Activated CD4-positive, alpha-beta T cell treated with anti-CD3 and anti-CD28 coated beads for 36 hours (primary cell): Measurements from ENCODE around the gene KIAA0930. TPM values are rescaled to one million over a fixed set of nuclear protein-coding genes. Genes with fewer than 3 reads are reported as not detected.
A peak's percentile ranks its signal among the peaks of the same experiment; 100 is the strongest.

Experiments used
- ATAC-seq: fragments of 200-7000 bp; cut with Tn5 transposase; one replicate; pipeline ENCODE4 v1.10.0; 2021; ENCODE audit warnings: mild to moderate bottlenecking, moderate library complexity
- CTCF ChIA-PET: fragments of 350-600 bp; sonication (Branson Sonifier 250); formaldehyde crosslinking; loops from one replicate; lab custom pipeline; 2021; ENCODE audit warnings: antibody characterized with exemption; lab: Charles Lee
- POLR2A ChIA-PET: fragments of 350-600 bp; sonication (Branson Sonifier 250); formaldehyde crosslinking; loops from one replicate; lab custom pipeline; 2021; ENCODE audit warnings: antibody characterized with exemption, inconsistent platforms; lab: Charles Lee
- DNase-seq: peaks from one replicate; pipeline ENCODE4 v3.0.0-alpha.2; 2020
- H3K27ac Mint-ChIP-seq: one replicate; pipeline ENCODE4 v1.8.0; 2021; ENCODE audit warnings: mixed read lengths
- H3K27me3 Mint-ChIP-seq: one replicate; pipeline ENCODE4 v1.8.0; 2021; ENCODE audit warnings: mixed read lengths
- H3K36me3 Mint-ChIP-seq: one replicate; pipeline ENCODE4 v1.8.0; 2021; ENCODE audit warnings: low read depth, mixed read lengths
- H3K4me1 Mint-ChIP-seq: one replicate; pipeline ENCODE4 v1.8.0; 2021; ENCODE audit warnings: mixed read lengths
- H3K4me3 Mint-ChIP-seq: one replicate; pipeline ENCODE4 v1.8.0; 2021; ENCODE audit warnings: mild to moderate bottlenecking, moderate library complexity, mixed read lengths
- H3K9me3 Mint-ChIP-seq: one replicate; pipeline ENCODE4 v1.8.0; 2021; ENCODE audit warnings: low read depth, mixed read lengths
- intact Hi-C, 2 experiments: fragments of 100-400 bp; cut with DNase I in 1 of 2; cut with micrococcal nuclease in 1 of 2; formaldehyde crosslinking; loops; one replicate each; pipeline versions ENCODE4 v1.14.2 to v1.15.1; 2022 to 2024; cut with DNase I, micrococcal nuclease
- total RNA-seq, 2 experiments: library from RNA; stranded (reverse); gene quantifications; one replicate each; pipeline ENCODE4 v1.2.3, GENCODE V29; 2021

KIAA0930 gene
- total RNA-seq, 2 experiments from 2014 or later = 24.8 to 29.6 TPM

- intact Hi-C loops = loop anchor here (1.0 to 10.0 kb wide), 9 partner anchors 9 to 461 kb away; partner anchors contain the start of genes KIAA0930 (in 1 of the 2) and PRR5 (in 1 of the 2)
- ChIA-PET POLR2A (interaction anchor here (0.6 to 1.0 kb wide), 5 partner anchors 9 to 513 kb away, joined by 3 to 6 read pairs (median 3); no protein-coding TSS in a partner anchor), CTCF (interaction anchor here (0.6 to 4.4 kb wide), 10 partner anchors 10 to 1604 kb away, joined by 3 to 25 read pairs (median 3); no protein-coding TSS in a partner anchor)
- Mint-ChIP-seq H3K9me3 (no peaks in the 10 kb centered on the region), H3K36me3 (peaks cover 42% of the 10 kb centered on the region), H3K4me3 (peak within 1 kb of the TSS; percentile 99), H3K27me3 (no peaks in the 10 kb centered on the region), H3K4me1 (peaks cover 56% of the 10 kb centered on the region), H3K27ac (peak within 1 kb of the TSS; percentile 97)
- ATAC-seq (peak; percentile 89), DNase-seq (peak; percentile 98)
These were observed 77.0 kb downstream of the KIAA0930 start, which contains the start of gene NUP50 for GRCh38 chr22:45163451-45164269. Gene NUP50, plus strand, starts transcription at chr22:45163925. Its CDS starts 4,253 bp downstream, at chr22:45168178.

GRCh38 chr22:45163099-45163450, 77.6 kb downstream of the KIAA0930 start:
- Mint-ChIP-seq H3K27ac (peak overlapping the region; percentile 86), H3K4me3 (peak overlapping the region; percentile 99), H3K9me3 (no peaks in the 10 kb centered on the region), H3K36me3 (peaks cover 39% of the 10 kb centered on the region), H3K4me1 (peaks cover 51% of the 10 kb centered on the region), H3K27me3 (no peaks in the 10 kb centered on the region)
- intact Hi-C loops = loop anchor here (1.0 to 10.0 kb wide), 8 partner anchors 34 to 461 kb away; partner anchors contain the start of genes KIAA0930 (in 1 of the 2) and PRR5 (in 1 of the 2)
- POLR2A ChIA-PET = interaction anchor here (0.6 to 1.0 kb wide), 4 partner anchors 10 to 514 kb away, joined by 3 read pairs; no protein-coding TSS in a partner anchor
- DNase-seq = peak; percentile 48
- ATAC-seq = peak; percentile 23
- CTCF ChIA-PET = interaction anchor here (0.6 to 1.1 kb wide), 7 partner anchors 9 to 1605 kb away, joined by 3 to 4 read pairs (median 3); no protein-coding TSS in a partner anchor

GRCh38 chr22:45162531-45162930, 78.2 kb downstream of the KIAA0930 start:
- H3K27ac Mint-ChIP-seq = peak overlapping the region; percentile 86
- peaks cover 50% of the 10 kb centered on the region for H3K4me1 Mint-ChIP-seq
- no peaks in the 10 kb centered on the region for H3K27me3 Mint-ChIP-seq
- H3K4me3 Mint-ChIP-seq = peak overlapping the region; percentile 99
- H3K36me3 Mint-ChIP-seq = peaks cover 41% of the 10 kb centered on the region
- DNase-seq (no peak), ATAC-seq (no peak)
- ChIA-PET POLR2A (no interaction called here), CTCF (interaction anchor here (1.1 kb wide), 1 partner anchor 9 kb away, joined by 3 read pairs; no protein-coding TSS in a partner anchor)
- H3K9me3 Mint-ChIP-seq = no peaks in the 10 kb centered on the region
- intact Hi-C loops = loop anchor here (2.0 to 10.0 kb wide), 4 partner anchors 148 to 254 kb away; no protein-coding TSS in a partner anchor

GRCh38 chr22:45159652-45160462, 80.8 kb downstream of the KIAA0930 start:
- no peaks in the 10 kb centered on the region for H3K9me3 Mint-ChIP-seq
- CTCF ChIA-PET = interaction anchor here (0.7 to 1.3 kb wide), 2 partner anchors 12 to 17 kb away, joined by 3 read pairs; no protein-coding TSS in a partner anchor
- no peak overlapping the region for H3K4me3 Mint-ChIP-seq
- peaks cover 40% of the 10 kb centered on the region for H3K36me3 Mint-ChIP-seq
- intact Hi-C loops = loop anchor here in 1 of 2 experiments (10.0 kb wide), 1 partner anchor 155 kb away; no protein-coding TSS in a partner anchor
- H3K4me1 Mint-ChIP-seq = peaks cover 30% of the 10 kb centered on the region
- ATAC-seq (no peak), DNase-seq (no peak)
- no peaks in the 10 kb centered on the region for H3K27me3 Mint-ChIP-seq
- POLR2A ChIA-PET = no interaction called here
- peak overlapping the region; percentile 24 for H3K27ac Mint-ChIP-seq

GRCh38 chr22:45157907-45158306, 82.8 kb downstream of the KIAA0930 start:
- ATAC-seq = no peak
- DNase-seq = no peak
- no peak overlapping the region for H3K27ac Mint-ChIP-seq
- H3K4me1 Mint-ChIP-seq = peaks cover 32% of the 10 kb centered on the region
- ChIA-PET POLR2A (no interaction called here), CTCF (no interaction called here)
- H3K27me3 Mint-ChIP-seq = no peaks in the 10 kb centered on the region
- peaks cover 42% of the 10 kb centered on the region for H3K36me3 Mint-ChIP-seq
- H3K9me3 Mint-ChIP-seq = no peaks in the 10 kb centered on the region
- intact Hi-C loops = no loop called here
- no peak overlapping the region for H3K4me3 Mint-ChIP-seq

GRCh38 chr22:45155050-45155840, 85.4 kb downstream of the KIAA0930 start:
- intact Hi-C loops = no loop called here
- CTCF ChIA-PET = interaction anchor here (1.0 kb wide), 1 partner anchor 53 kb away, joined by 3 read pairs; no protein-coding TSS in a partner anchor

GRCh38 chr22:45154383-45154782, 86.3 kb downstream of the KIAA0930 start:
- no peaks in the 10 kb centered on the region for H3K9me3 Mint-ChIP-seq
- no peak overlapping the region for H3K27ac Mint-ChIP-seq
- peak; percentile 30 for ATAC-seq
- CTCF ChIA-PET = interaction anchor here (1.1 kb wide), 1 partner anchor 9 kb away, joined by 3 read pairs; the partner anchor contains the start of gene NUP50
- no peaks in the 10 kb centered on the region for H3K27me3 Mint-ChIP-seq
- DNase-seq = no peak
- H3K4me3 Mint-ChIP-seq = no peak overlapping the region
- peaks cover 44% of the 10 kb centered on the region for H3K36me3 Mint-ChIP-seq
- intact Hi-C loops = no loop called here
- POLR2A ChIA-PET = no interaction called here
- H3K4me1 Mint-ChIP-seq = peaks cover 6% of the 10 kb centered on the region

More at GRCh38 chr22:45155050-45155840, 85.4 kb downstream of the KIAA0930 start:
- no peak for ATAC-seq
- H3K4me3 Mint-ChIP-seq = no peak overlapping the region
- no peaks in the 10 kb centered on the region for H3K9me3 Mint-ChIP-seq
- no peak overlapping the region for H3K27ac Mint-ChIP-seq
- no peaks in the 10 kb centered on the region for H3K27me3 Mint-ChIP-seq
- H3K36me3 Mint-ChIP-seq = peaks cover 45% of the 10 kb centered on the region
- peaks cover 14% of the 10 kb centered on the region for H3K4me1 Mint-ChIP-seq
- DNase-seq = no peak
- POLR2A ChIA-PET = no interaction called here

GRCh38 chr22:45151503-45151902, 89.2 kb downstream of the KIAA0930 start:
- intact Hi-C loops = no loop called here
- H3K27ac Mint-ChIP-seq = no peak overlapping the region
- POLR2A ChIA-PET = no interaction called here
- no peak for ATAC-seq
- H3K4me3 Mint-ChIP-seq = no peak overlapping the region
- no peaks in the 10 kb centered on the region for H3K9me3 Mint-ChIP-seq
- peaks cover 6% of the 10 kb centered on the region for H3K4me1 Mint-ChIP-seq
- H3K36me3 Mint-ChIP-seq = peaks cover 29% of the 10 kb centered on the region
- H3K27me3 Mint-ChIP-seq = no peaks in the 10 kb centered on the region
- CTCF ChIA-PET = interaction anchor here (0.9 to 1.2 kb wide), 2 partner anchors 14 to 58 kb away, joined by 3 to 6 read pairs; no protein-coding TSS in a partner anchor
- no peak for DNase-seq

- DNase-seq (no peak), ATAC-seq (no peak)
- H3K9me3 Mint-ChIP-seq = no peaks in the 10 kb centered on the region
- ChIA-PET POLR2A (no interaction called here), CTCF (interaction anchor here (2.5 kb wide), 1 partner anchor 59 kb away, joined by 6 read pairs; no protein-coding TSS in a partner anchor)
- no peak overlapping the region for H3K27ac Mint-ChIP-seq
- intact Hi-C loops = no loop called here
- H3K27me3 Mint-ChIP-seq = no peaks in the 10 kb centered on the region
- peaks cover 23% of the 10 kb centered on the region for H3K36me3 Mint-ChIP-seq
- H3K4me1 Mint-ChIP-seq = peaks cover 6% of the 10 kb centered on the region
- H3K4me3 Mint-ChIP-seq = no peak overlapping the region
These were observed 90.6 kb downstream of the KIAA0930 start for GRCh38 chr22:45150139-45150538.

- no peak for ATAC-seq
- H3K36me3 Mint-ChIP-seq = peaks cover 21% of the 10 kb centered on the region
- POLR2A ChIA-PET = no interaction called here
These were observed 91.0 kb downstream of the KIAA0930 start for GRCh38 chr22:45149671-45150070.

More at GRCh38 chr22:45149671-45150070, 91.0 kb downstream of the KIAA0930 start:
- no peak for DNase-seq
- CTCF ChIA-PET = interaction anchor here (0.6 to 2.5 kb wide), 4 partner anchors 19 to 143 kb away, joined by 3 to 6 read pairs (median 4); no protein-coding TSS in a partner anchor
- no peaks in the 10 kb centered on the region for H3K9me3 Mint-ChIP-seq
- no peaks in the 10 kb centered on the region for H3K27me3 Mint-ChIP-seq
- peaks cover 6% of the 10 kb centered on the region for H3K4me1 Mint-ChIP-seq
- no peak overlapping the region for H3K27ac Mint-ChIP-seq
- intact Hi-C loops = no loop called here
- H3K4me3 Mint-ChIP-seq = no peak overlapping the region
